Mesendoderm (in vitro differentiated cells): ENCODE data around the gene HTRA2.

Source experiments
- DNase-seq: peaks from one replicate; pipeline ENCODE4 v3.0.0; 2013
- H2AK5ac ChIP-seq: 2 replicates; pipeline ENCODE4 v1.6.1; 2013; ENCODE audit warnings: low read length, inconsistent platforms
- H2BK120ac ChIP-seq: 2 replicates; pipeline ENCODE4 v1.6.1; 2013; ENCODE audit warnings: low read depth, mild to moderate bottlenecking, low read length, moderate library complexity, mixed read lengths
- H2BK15ac ChIP-seq: replicated peaks from 2 replicates; pipeline ENCODE4 v1.6.1; 2013; ENCODE audit warnings: low read depth, mild to moderate bottlenecking, moderate library complexity
- H2BK5ac ChIP-seq: 2 replicates; pipeline ENCODE4 v1.6.1; 2013; ENCODE audit warnings: low read length, inconsistent platforms
- H3K18ac ChIP-seq: 2 replicates; pipeline ENCODE4 v1.6.1; 2013; ENCODE audit warnings: mild to moderate bottlenecking, low read length, mixed read lengths
- H3K23ac ChIP-seq: one replicate; pipeline ENCODE4 v1.6.1; 2013; ENCODE audit warnings: low read length
- H3K27ac ChIP-seq: 2 replicates; pipeline ENCODE4 v1.5.1; 2013; ENCODE audit warnings: low read depth, mild to moderate bottlenecking, inconsistent platforms, low read length, moderate library complexity
- H3K27me3 ChIP-seq: 2 replicates; pipeline ENCODE4 v1.6.1; 2013; ENCODE audit warnings: low read length, control low read depth, mild to moderate bottlenecking, inconsistent platforms; ENCODE audit not compliant: insufficient read depth, poor library complexity
- H3K36me3 ChIP-seq: 2 replicates; pipeline ENCODE4 v1.6.1; 2013; ENCODE audit warnings: low read length, inconsistent platforms; ENCODE audit not compliant: control insufficient read depth, insufficient read depth
- H3K4ac ChIP-seq: one replicate; pipeline ENCODE4 v1.6.1; 2013; ENCODE audit warnings: low read depth, mild to moderate bottlenecking, low read length, moderate library complexity
- H3K4me1 ChIP-seq: 2 replicates; pipeline ENCODE4 v1.6.1; 2013; ENCODE audit warnings: low read depth, low read length, inconsistent platforms; ENCODE audit not compliant: control insufficient read depth
- H3K4me2 ChIP-seq: 2 replicates; pipeline ENCODE4 v1.6.1; 2013; ENCODE audit warnings: low read length
- H3K4me3 ChIP-seq: 2 replicates; pipeline ENCODE4 v1.5.1; 2013; ENCODE audit warnings: mild to moderate bottlenecking, low read length
- H3K56ac ChIP-seq: one replicate; pipeline ENCODE4 v1.6.1; 2013; ENCODE audit warnings: low read length
- H3K79me1 ChIP-seq: 2 replicates; pipeline ENCODE4 v1.6.1; 2013; ENCODE audit warnings: low read length, inconsistent platforms
- H3K79me2 ChIP-seq: 2 replicates; pipeline ENCODE4 v1.6.1; 2013; ENCODE audit warnings: mild to moderate bottlenecking, low read length; ENCODE audit not compliant: control insufficient read depth, insufficient read depth
- H3K9ac ChIP-seq: 2 replicates; pipeline ENCODE4 v1.6.1; 2013; ENCODE audit warnings: low read length, inconsistent platforms
- H4K5ac ChIP-seq: one replicate; pipeline ENCODE4 v1.6.1; 2013; ENCODE audit warnings: low read length
- H4K8ac ChIP-seq: one replicate; pipeline ENCODE4 v1.6.1; 2013; ENCODE audit warnings: low read depth, mild to moderate bottlenecking, control low read depth, low read length, moderate library complexity
- WGBS: extraction: QIAGEN DNeasy Blood & Tissue Kit; methylation state at CpG from one replicate; pipeline ENCODE4 v1.1.7; 2013; ENCODE audit warnings: low lambda C conversion rate, missing lambda C conversion rate; ENCODE audit not compliant: insufficient coverage; ENCODE audit errors: extremely low coverage; 5-methylcytosine and 5-hydroxymethylcytosine counted together

HTRA2 gene

DNA sequence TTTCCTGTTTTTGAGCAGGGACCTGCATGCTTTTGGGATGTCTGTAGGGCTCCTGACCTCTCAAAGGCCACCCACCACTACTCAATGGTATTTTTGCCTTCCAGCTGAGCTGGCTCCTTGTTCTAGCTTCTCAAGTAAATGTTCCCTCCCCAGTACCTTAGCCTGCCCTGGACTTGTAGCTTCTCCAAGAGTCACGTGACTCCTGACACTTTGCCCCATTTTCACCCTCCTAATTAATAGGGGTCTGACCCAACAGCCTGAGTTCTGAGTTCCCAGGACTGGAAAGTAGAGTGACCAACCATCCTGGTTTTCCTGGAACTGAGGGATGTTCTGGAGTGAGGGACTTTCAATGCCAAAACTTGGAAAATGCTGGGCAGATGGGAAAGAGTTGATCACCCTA, 34.3 kb upstream of the HTRA2 start:
- Histone ChIP-seq H3K4me2 (no peak overlapping the region), H3K27ac (no peak overlapping the region), H2BK120ac (no peak overlapping the region), H4K8ac (no peak overlapping the region), H2BK5ac (no peak overlapping the region), H4K5ac (no peak overlapping the region), H3K4me3 (no peak overlapping the region), H3K79me1 (no peaks in the 10 kb centered on the region), H2BK15ac (no peak overlapping the region), H3K23ac (no peak overlapping the region), H3K4me1 (peaks cover 3% of the 10 kb centered on the region), H3K18ac (no peak overlapping the region), H3K9ac (no peak overlapping the region), H2AK5ac (no peak overlapping the region), H3K36me3 (peaks cover 8% of the 10 kb centered on the region), H3K27me3 (peaks cover 38% of the 10 kb centered on the region), H3K56ac (no peak overlapping the region), H3K79me2 (no peaks in the 10 kb centered on the region), H3K4ac (no peak overlapping the region)
- WGBS: no CpG with 5 or more reads among the region's 1 CpG
- DNase-seq: no peak

DNA sequence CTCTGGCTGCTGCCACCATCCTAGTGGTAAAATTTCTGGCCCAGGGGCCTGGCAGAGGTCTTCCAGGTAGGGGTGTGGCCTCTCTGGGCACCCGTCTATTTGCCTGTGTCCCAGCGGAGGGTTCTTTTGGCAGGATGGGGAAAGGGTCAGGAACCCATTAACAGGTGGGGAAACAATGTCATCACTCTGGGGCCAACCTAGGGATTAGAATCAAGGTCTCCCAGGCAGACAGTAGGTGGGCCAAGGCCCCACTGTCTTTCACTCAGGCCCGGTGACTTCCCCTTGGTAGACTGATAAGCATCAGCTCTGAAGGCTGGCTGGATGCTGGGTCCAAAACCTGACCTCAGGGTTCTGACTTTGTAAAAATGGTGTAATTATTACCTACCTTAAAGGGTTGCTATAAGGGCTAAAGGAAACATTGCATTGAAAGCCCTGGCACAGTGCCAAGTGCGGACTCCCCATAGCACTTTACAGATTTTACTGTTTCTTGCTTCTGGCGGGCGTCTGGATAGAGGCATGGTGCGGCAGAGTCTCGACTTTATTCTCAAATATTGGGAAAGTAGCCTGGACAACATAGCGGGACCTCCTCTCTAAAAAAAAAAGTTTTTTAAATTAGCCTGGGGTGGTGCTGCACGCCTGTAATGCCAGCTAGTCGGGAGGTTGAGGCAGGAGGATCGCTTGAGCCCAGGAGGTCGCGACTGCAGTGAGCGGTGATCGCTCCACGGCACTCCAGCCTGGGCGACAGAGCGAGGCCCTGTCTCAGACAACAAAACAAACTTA, 32.5 kb upstream of the HTRA2 start:
- peaks cover 55% of the 10 kb centered on the region for H3K27me3 ChIP-seq

GRCh38 chr2:74497777-74498499, 31.8 kb upstream of the HTRA2 start:
- H3K27ac ChIP-seq: no peak overlapping the region
- H2BK15ac ChIP-seq: no peak overlapping the region
- H3K36me3 ChIP-seq: peaks cover 1% of the 10 kb centered on the region
- no peak overlapping the region for H4K8ac ChIP-seq
- no peak overlapping the region for H4K5ac ChIP-seq
- H3K23ac ChIP-seq: no peak overlapping the region
- no peak overlapping the region for H2BK120ac ChIP-seq
- peaks cover 62% of the 10 kb centered on the region for H3K27me3 ChIP-seq
- no CpG with 5 or more reads among the region's 61 CpGs for WGBS
- peak overlapping the region; percentile 74 for H3K4me2 ChIP-seq
- H3K56ac ChIP-seq: peak overlapping the region; percentile 83
- H2AK5ac ChIP-seq: no peak overlapping the region
- no peak overlapping the region for H3K4ac ChIP-seq
- H3K4me3 ChIP-seq: no peak overlapping the region
- H3K9ac ChIP-seq: peak overlapping the region; percentile 37
- peak; percentile 38 for DNase-seq
- no peaks in the 10 kb centered on the region for H3K79me1 ChIP-seq
- H3K4me1 ChIP-seq: peaks cover 3% of the 10 kb centered on the region
- H3K79me2 ChIP-seq: no peaks in the 10 kb centered on the region
- H2BK5ac ChIP-seq: no peak overlapping the region
- H3K18ac ChIP-seq: no peak overlapping the region

More for the DNA sequence above, 32.5 kb upstream of the HTRA2 start:
- no peak overlapping the region for H2BK5ac ChIP-seq
- H3K4me2 ChIP-seq: peak overlapping the region; percentile 74
- peak overlapping the region; percentile 37 for H3K9ac ChIP-seq
- H4K8ac ChIP-seq: no peak overlapping the region
- H2BK15ac ChIP-seq: no peak overlapping the region
- H4K5ac ChIP-seq: no peak overlapping the region
- WGBS: no CpG with 5 or more reads among the region's 19 CpGs
- H3K79me2 ChIP-seq: no peaks in the 10 kb centered on the region
- no peak for DNase-seq
- peaks cover 1% of the 10 kb centered on the region for H3K36me3 ChIP-seq
- H3K23ac ChIP-seq: no peak overlapping the region
- H3K4me3 ChIP-seq: no peak overlapping the region
- H3K18ac ChIP-seq: no peak overlapping the region
- no peaks in the 10 kb centered on the region for H3K79me1 ChIP-seq
- H3K4ac ChIP-seq: no peak overlapping the region
- no peak overlapping the region for H2AK5ac ChIP-seq
- no peak overlapping the region for H3K27ac ChIP-seq
- H2BK120ac ChIP-seq: no peak overlapping the region
- H3K4me1 ChIP-seq: peaks cover 3% of the 10 kb centered on the region
- H3K56ac ChIP-seq: peak overlapping the region; percentile 64

- Histone ChIP-seq H3K4me1 (peaks cover 3% of the 10 kb centered on the region), H3K27me3 (peaks cover 68% of the 10 kb centered on the region), H3K27ac (no peak overlapping the region), H3K18ac (no peak overlapping the region), H3K79me2 (no peaks in the 10 kb centered on the region), H3K79me1 (no peaks in the 10 kb centered on the region), H4K8ac (no peak overlapping the region), H2BK15ac (no peak overlapping the region), H3K56ac (peak overlapping the region; percentile 83), H2BK120ac (no peak overlapping the region), H3K9ac (peak overlapping the region; percentile 28), H4K5ac (no peak overlapping the region), H3K4ac (no peak overlapping the region), H3K4me2 (peak overlapping the region; percentile 74), H3K4me3 (no peak overlapping the region), H2BK5ac (no peak overlapping the region), H3K23ac (no peak overlapping the region), H2AK5ac (no peak overlapping the region), H3K36me3 (no peaks in the 10 kb centered on the region)
- peak; percentile 77 for DNase-seq
- no CpG with 5 or more reads among the region's 41 CpGs for WGBS
Observed at GRCh38 chr2:74498500-74499266, 31.1 kb upstream of the HTRA2 start.

DNA sequence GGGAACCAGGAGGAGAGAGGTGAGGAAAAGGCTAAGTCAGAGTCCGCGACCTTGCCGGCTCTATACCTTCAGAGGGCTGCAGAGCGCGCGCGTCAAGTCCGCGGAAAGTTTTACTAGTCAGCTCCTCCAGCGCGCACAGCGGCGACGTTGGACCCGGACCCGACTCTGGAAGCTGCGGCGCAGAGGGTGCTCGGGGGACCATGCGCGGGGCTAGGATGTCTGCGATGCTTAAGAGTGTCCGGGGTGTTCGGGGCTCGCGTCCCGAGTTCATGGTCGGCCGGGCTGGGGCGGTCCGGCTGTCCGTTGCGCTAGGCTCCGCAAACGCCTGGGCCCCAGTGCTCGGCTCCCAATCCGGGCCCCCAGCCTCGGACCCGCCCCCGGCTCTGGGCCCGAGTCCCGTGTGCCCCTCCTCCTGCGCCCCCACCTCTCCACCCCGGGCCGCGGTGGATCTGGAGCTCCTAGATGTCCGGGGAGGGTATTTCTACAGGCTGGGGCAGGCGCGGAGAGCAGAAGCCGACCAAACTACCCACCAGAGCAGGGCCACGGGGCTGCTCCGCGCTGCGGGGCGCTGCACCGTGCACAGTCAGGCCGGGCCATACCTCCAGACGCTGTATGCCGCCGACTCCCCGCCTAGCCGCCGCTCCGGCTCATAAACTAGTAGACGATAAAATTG, 30.3 kb upstream of the HTRA2 start, which contains the start of gene LBX2:
Gene LBX2, minus strand, starts transcription at position 337 of the 673 bp plus-strand sequence. Its CDS starts 66 bp downstream, at position 271.
- H2BK15ac ChIP-seq: no peak within 1 kb of the TSS
- H3K4me3 ChIP-seq: no peak within 1 kb of the TSS
- peak within 1 kb of the TSS; percentile 74 for H3K4me2 ChIP-seq
- H3K56ac ChIP-seq: peak within 1 kb of the TSS; percentile 83
- H3K79me2 ChIP-seq: no peaks in the 10 kb centered on the region
- peak within 1 kb of the TSS; percentile 52 for H3K23ac ChIP-seq
- peak within 1 kb of the TSS; percentile 28 for H3K9ac ChIP-seq
- H3K4ac ChIP-seq: no peak within 1 kb of the TSS
- H3K36me3 ChIP-seq: no peaks in the 10 kb centered on the region
- H3K27me3 ChIP-seq: peaks cover 75% of the 10 kb centered on the region
- H2BK120ac ChIP-seq: no peak within 1 kb of the TSS
- no peak within 1 kb of the TSS for H2BK5ac ChIP-seq
- H3K27ac ChIP-seq: no peak within 1 kb of the TSS
- no CpG with 5 or more reads among the region's 65 CpGs for WGBS
- no peak within 1 kb of the TSS for H2AK5ac ChIP-seq
- peaks cover 3% of the 10 kb centered on the region for H3K4me1 ChIP-seq
- H3K79me1 ChIP-seq: no peaks in the 10 kb centered on the region
- no peak within 1 kb of the TSS for H4K8ac ChIP-seq
- DNase-seq: no peak
- no peak within 1 kb of the TSS for H3K18ac ChIP-seq
- no peak within 1 kb of the TSS for H4K5ac ChIP-seq
